Astrocyte of the cerebellum (primary cell): ENCODE data around the gene SERTAD3.

Source experiments
- DNase-seq: peaks from one replicate; pipeline ENCODE4 v3.0.0-alpha.2; 2011; ENCODE audit warnings: low read depth
- H3K4me3 ChIP-seq: 2 replicates; pipeline ENCODE4 v1.5.1; 2011; ENCODE audit warnings: mild to moderate bottlenecking, low read depth, low read length, moderate library complexity
- CTCF ChIP-seq: IDR thresholded peaks from 2 replicates; pipeline ENCODE4 v1.5.1; 2012; ENCODE audit warnings: low read length, low read depth, moderate library complexity, mild to moderate bottlenecking; ENCODE audit errors: missing control alignments
- in situ Hi-C: cut with HindIII; loops from 2 replicates; pipeline ENCODE4 v1.10.0; 2017; ENCODE audit warnings: low sequenced_read_pairs

SERTAD3 gene

GRCh38 chr19:40472516-40472915 lies 28.4 kb upstream of the SERTAD3 start:
- TF ChIP-seq CTCF: no peak
- no peak for DNase-seq
- in situ Hi-C loops: no loop called here
- no peak overlapping the region for H3K4me3 ChIP-seq

- TF ChIP-seq CTCF: no peak
- in situ Hi-C loops: no loop called here
- DNase-seq: no peak
- H3K4me3 ChIP-seq: no peak overlapping the region
Measured at GRCh38 chr19:40471111-40471510, 27.0 kb upstream of the SERTAD3 start.

GRCh38 chr19:40469011-40469410 lies 24.9 kb upstream of the SERTAD3 start:
- in situ Hi-C loops: no loop called here
- DNase-seq: no peak
- no peak overlapping the region for H3K4me3 ChIP-seq
- TF ChIP-seq CTCF: no peak

GRCh38 chr19:40466985-40467734 lies 23.0 kb upstream of the SERTAD3 start, which contains the start of gene SPTBN4:
SPTBN4 (plus strand) TSS chr19:40467001; CDS start chr19:40472622, 5,621 bp downstream.
- no peak for TF ChIP-seq CTCF
- H3K4me3 ChIP-seq: peak within 1 kb of the TSS; percentile 51
- DNase-seq: no peak
- in situ Hi-C loops: no loop called here

- DNase-seq: no peak
- peak overlapping the region; percentile 51 for H3K4me3 ChIP-seq
- in situ Hi-C loops: no loop called here
- no peak for TF ChIP-seq CTCF
Measured at GRCh38 chr19:40466219-40466984, 22.3 kb upstream of the SERTAD3 start.

- peak; percentile 98 for DNase-seq
- in situ Hi-C loops: no loop called here
- no peak for TF ChIP-seq CTCF
- H3K4me3 ChIP-seq: peak within 1 kb of the TSS; percentile 51
Measured at GRCh38 chr19:40465557-40466218, 21.6 kb upstream of the SERTAD3 start, which contains the start of gene BLVRB. BLVRB (minus strand) TSS chr19:40465745; CDS start chr19:40465688, 57 bp downstream.
